ENCODE results near the gene MYO18B.

MYO18B gene

GRCh38 chr22:26056455-26057200 is 314.6 kb downstream of the MYO18B start:
- DNase-seq = no peak

GRCh38 chr22:26057731-26058130 is 315.7 kb downstream of the MYO18B start:
- DNase-seq = no peak

GRCh38 chr22:26064048-26064447 is 322.1 kb downstream of the MYO18B start:
- no peak for DNase-seq

- DNase-seq = no peak
These were observed 323.9 kb downstream of the MYO18B start for GRCh38 chr22:26065847-26066246.

GRCh38 chr22:26066534-26066933 is 324.5 kb downstream of the MYO18B start:
- DNase-seq = peak; percentile 51

- DNase-seq = no peak
These were observed 326.6 kb downstream of the MYO18B start for GRCh38 chr22:26068571-26068970.

GRCh38 chr22:26072621-26073020 is 330.6 kb downstream of the MYO18B start:
- DNase-seq = no peak

GRCh38 chr22:26075251-26075650 is 333.3 kb downstream of the MYO18B start:
- no peak for DNase-seq

- DNase-seq = no peak
These were observed 337.0 kb downstream of the MYO18B start for GRCh38 chr22:26079009-26079408.

All from NCI-H187 treated with DMSO at 0.1 percent for 48 hours (cell line).